Fibroblast of skin of scalp (primary cell): Measurements from ENCODE around the gene NEB.
"Not testable (repeated sequence)": the region's sequence is repeated elsewhere in the genome, so short reads cannot be mapped to it uniquely, and the experiment has no call there.

Source experiments
- DNase-seq: peaks from one replicate; pipeline ENCODE4 v3.0.0-alpha.2; 2013

The NEB gene

GRCh38 chr2:151646512-151646911, 87.8 kb downstream of the NEB start:
- DNase-seq = not testable (repeated sequence)

GRCh38 chr2:151644580-151644979, 89.7 kb downstream of the NEB start:
- DNase-seq = no peak

GRCh38 chr2:151641895-151642294, 92.4 kb downstream of the NEB start:
- not testable (repeated sequence) for DNase-seq

- no peak for DNase-seq
Observed at GRCh38 chr2:151640087-151640486, 94.2 kb downstream of the NEB start.

GRCh38 chr2:151638990-151639389, 95.3 kb downstream of the NEB start:
- no peak for DNase-seq

- DNase-seq = no peak
Observed at GRCh38 chr2:151638191-151638933, 95.9 kb downstream of the NEB start.

GRCh38 chr2:151637271-151637781, 97.0 kb downstream of the NEB start:
- no peak for DNase-seq

- no peak for DNase-seq
Observed at GRCh38 chr2:151634736-151635467, 99.4 kb downstream of the NEB start.

- DNase-seq = peak; percentile 36
Observed at GRCh38 chr2:151632993-151633565, 101.2 kb downstream of the NEB start.

- no peak for DNase-seq
Observed at GRCh38 chr2:151630372-151630771, 103.9 kb downstream of the NEB start.

GRCh38 chr2:151627353-151627752, 106.9 kb downstream of the NEB start:
- DNase-seq = no peak

GRCh38 chr2:151624271-151624670, 110.0 kb downstream of the NEB start:
- no peak for DNase-seq

GRCh38 chr2:151623631-151624030, 110.6 kb downstream of the NEB start:
- DNase-seq = peak; percentile 49

- no peak for DNase-seq
Observed at GRCh38 chr2:151620761-151621160, 113.5 kb downstream of the NEB start.

- DNase-seq = no peak
Observed at GRCh38 chr2:151619337-151619989, 114.8 kb downstream of the NEB start.

GRCh38 chr2:151616760-151617339, 117.4 kb downstream of the NEB start:
- no peak for DNase-seq

- no peak for DNase-seq
Observed at GRCh38 chr2:151614606-151615306, 119.5 kb downstream of the NEB start.

- DNase-seq = no peak
Observed at GRCh38 chr2:151614159-151614558, 120.1 kb downstream of the NEB start.

GRCh38 chr2:151611351-151611750, 122.9 kb downstream of the NEB start:
- no peak for DNase-seq

- DNase-seq = no peak
Observed at GRCh38 chr2:151610310-151610709, 124.0 kb downstream of the NEB start.

- DNase-seq = no peak
Observed at GRCh38 chr2:151609705-151610104, 124.6 kb downstream of the NEB start.
